22Rv1 (cell line): Measurements from ENCODE around the gene SGSM2.

Source experiments
- H3K27ac ChIP-seq: fragments of 450-650 bp; 2 replicates; pipeline ENCODE4 v1.5.1; 2017
- CTCF ChIP-seq: fragments of 450-650 bp; IDR thresholded peaks from 2 replicates; pipeline ENCODE4 v1.5.1; 2017; ENCODE audit warnings: mild to moderate bottlenecking
- ZFX ChIP-seq: fragments of 450-650 bp; IDR thresholded peaks from 2 replicates; pipeline ENCODE4 v1.6.1; 2017; ENCODE audit warnings: antibody characterized with exemption, borderline replicate concordance

The SGSM2 gene

GRCh38 chr17:2380226-2380922, 43.1 kb downstream of the SGSM2 start:
- H3K27ac ChIP-seq, result 0 out of 2 replicates have a peak overlapping the region, but pooled peaks have one; percentile 7
- TF ChIP-seq CTCF (no peak), ZFX (no peak)

- no peak for TF ChIP-seq ZFX
- no peak for TF ChIP-seq CTCF
- H3K27ac ChIP-seq, result 0 out of 2 replicates have a peak overlapping the region, but pooled peaks have one; percentile 7
These were observed 43.8 kb downstream of the SGSM2 start for GRCh38 chr17:2380950-2381649.

- H3K27ac ChIP-seq, result peak overlapping the region; percentile 49
- no peak for TF ChIP-seq ZFX
- no peak for TF ChIP-seq CTCF
These were observed 46.4 kb downstream of the SGSM2 start for GRCh38 chr17:2383628-2384167.

- peak overlapping the region; percentile 49 for H3K27ac ChIP-seq
- TF ChIP-seq ZFX (no peak), CTCF (no peak)
These were observed 47.3 kb downstream of the SGSM2 start for GRCh38 chr17:2384439-2385127.

GRCh38 chr17:2385240-2386210, 48.2 kb downstream of the SGSM2 start:
- peak overlapping the region; percentile 49; the same call in 1 of the 2 replicates for H3K27ac ChIP-seq
- TF ChIP-seq CTCF, result no peak
- TF ChIP-seq ZFX, result no peak

- H3K27ac ChIP-seq, result no peak overlapping the region
These were observed 49.2 kb downstream of the SGSM2 start for GRCh38 chr17:2386400-2387085.

More at GRCh38 chr17:2386400-2387085, 49.2 kb downstream of the SGSM2 start:
- TF ChIP-seq ZFX (no peak), CTCF (no peak)
